Stimulated activated CD8-positive, alpha-beta memory T cell treated with anti-CD3 and anti-CD28 coated beads, Interleukin-4, amount 100 ng/mL, for 1 hour (primary cell): Measurements from ENCODE around the gene INTS15.

Experiments
- DNase-seq, 2 donors: peaks; one replicate each; pipeline ENCODE4 v3.0.0-alpha.2; 2020; ENCODE audit warnings: low read depth in 2 of 2, low spot score in 1 of 2

INTS15 gene

GRCh38 chr7:6589829-6590644 lies at the start of gene INTS15:
Gene INTS15, plus strand, starts transcription at chr7:6590021. Its CDS starts 263 bp downstream, at chr7:6590284.
- peak; percentile 59 to 66 for DNase-seq

GRCh38 chr7:6542368-6542767 lies 47.5 kb upstream of the INTS15 start:
- no peak for DNase-seq

- DNase-seq = no peak
These were observed 44.3 kb upstream of the INTS15 start for GRCh38 chr7:6545398-6546126.

GRCh38 chr7:6546498-6547251 lies 43.1 kb upstream of the INTS15 start:
- no peak for DNase-seq

GRCh38 chr7:6547400-6547799 lies 42.4 kb upstream of the INTS15 start:
- DNase-seq = no peak

- no peak for DNase-seq
These were observed 38.8 kb upstream of the INTS15 start, which contains the start of gene GRID2IP for GRCh38 chr7:6551016-6551511. Gene GRID2IP, minus strand, starts transcription at chr7:6551461. Its CDS starts 25 bp downstream, at chr7:6551436.

GRCh38 chr7:6553448-6554044 lies 36.3 kb upstream of the INTS15 start:
- no peak for DNase-seq

GRCh38 chr7:6554848-6555247 lies 35.0 kb upstream of the INTS15 start:
- DNase-seq = no peak

GRCh38 chr7:6556196-6556595 lies 33.6 kb upstream of the INTS15 start:
- DNase-seq = no peak

GRCh38 chr7:6558837-6559236 lies 31.0 kb upstream of the INTS15 start:
- DNase-seq = no peak

GRCh38 chr7:6559896-6560295 lies 29.9 kb upstream of the INTS15 start:
- DNase-seq = no peak

- DNase-seq = no peak
These were observed 27.7 kb upstream of the INTS15 start for GRCh38 chr7:6562106-6562505.

- DNase-seq = no peak
These were observed 25.7 kb upstream of the INTS15 start for GRCh38 chr7:6563936-6564770.

GRCh38 chr7:6565655-6566054 lies 24.2 kb upstream of the INTS15 start:
- DNase-seq = no peak

GRCh38 chr7:6567886-6568285 lies 21.9 kb upstream of the INTS15 start:
- DNase-seq = no peak

GRCh38 chr7:6571160-6571779 lies 18.6 kb upstream of the INTS15 start:
- DNase-seq = no peak

GRCh38 chr7:6575281-6576023 lies 14.4 kb upstream of the INTS15 start:
- DNase-seq = no peak

- DNase-seq = no peak
These were observed 13.6 kb upstream of the INTS15 start for GRCh38 chr7:6576024-6576866.
